ENCODE data around the gene MEGF10.
A peak's percentile ranks its signal among the peaks of the same experiment; 100 is the strongest.

MEGF10 gene

GRCh38 chr5:127439644-127440043 lies 149.0 kb downstream of the MEGF10 start:
- CTCF ChIA-PET: interaction anchor here (0.7 kb wide), 1 partner anchor 1643 kb away, joined by 3 read pairs; no protein-coding TSS in a partner anchor
- POLR2A ChIA-PET (ENCODE audit: low non-redundant PET): no interaction called here

GRCh38 chr5:127440831-127441230 lies 150.2 kb downstream of the MEGF10 start:
- no peak for DNase-seq (ENCODE audit: low spot score)
- ChIA-PET CTCF (interaction anchor here (0.6 to 0.7 kb wide), 2 partner anchors 127 to 540 kb away, joined by 3 read pairs; no protein-coding TSS in a partner anchor), POLR2A (ENCODE audit: low non-redundant PET) (no interaction called here)
- TF ChIP-seq CTCF (conservative IDR thresholded peaks at IDR 0.05; ENCODE audit: low read depth): no peak
- no peak overlapping the region for H3K27ac ChIP-seq

More at GRCh38 chr5:127439644-127440043, 149.0 kb downstream of the MEGF10 start:
- no peak for DNase-seq (ENCODE audit: low spot score)
- no peak for TF ChIP-seq CTCF (conservative IDR thresholded peaks at IDR 0.05; ENCODE audit: low read depth)
- H3K27ac ChIP-seq: no peak overlapping the region

GRCh38 chr5:127441799-127442484 lies 151.3 kb downstream of the MEGF10 start:
- no peak overlapping the region for H3K27ac ChIP-seq
- POLR2A ChIA-PET (ENCODE audit: low non-redundant PET): no interaction called here
- CTCF ChIA-PET: interaction anchor here (1.1 kb wide), 1 partner anchor 51 kb away, joined by 5 read pairs; no protein-coding TSS in a partner anchor
- no peak for TF ChIP-seq CTCF (conservative IDR thresholded peaks at IDR 0.05; ENCODE audit: low read depth)
- peak; percentile 31 for DNase-seq (ENCODE audit: low spot score)

GRCh38 chr5:127444171-127444570 lies 153.6 kb downstream of the MEGF10 start:
- TF ChIP-seq CTCF (conservative IDR thresholded peaks at IDR 0.05; ENCODE audit: low read depth): no peak
- ChIA-PET POLR2A (ENCODE audit: low non-redundant PET) (no interaction called here), CTCF (interaction anchor here (0.6 to 1.1 kb wide), 2 partner anchors 12 to 48 kb away, joined by 3 read pairs; no protein-coding TSS in a partner anchor)
- no peak for DNase-seq (ENCODE audit: low spot score)
- no peak overlapping the region for H3K27ac ChIP-seq

GRCh38 chr5:127445328-127445727 lies 154.7 kb downstream of the MEGF10 start:
- H3K27ac ChIP-seq: no peak overlapping the region
- DNase-seq (ENCODE audit: low spot score): no peak
- CTCF ChIA-PET: interaction anchor here (1.1 kb wide), 1 partner anchor 13 kb away, joined by 3 read pairs; no protein-coding TSS in a partner anchor
- POLR2A ChIA-PET (ENCODE audit: low non-redundant PET): no interaction called here
- no peak for TF ChIP-seq CTCF (conservative IDR thresholded peaks at IDR 0.05; ENCODE audit: low read depth)

- DNase-seq (ENCODE audit: low spot score): no peak
- POLR2A ChIA-PET (ENCODE audit: low non-redundant PET): no interaction called here
- no peak overlapping the region for H3K27ac ChIP-seq
- TF ChIP-seq CTCF (conservative IDR thresholded peaks at IDR 0.05; ENCODE audit: low read depth): no peak
- CTCF ChIA-PET: interaction anchor here (0.6 to 0.7 kb wide), 2 partner anchors 133 to 1092 kb away, joined by 3 read pairs; no protein-coding TSS in a partner anchor
Measured at GRCh38 chr5:127446626-127447025, 156.0 kb downstream of the MEGF10 start.
